GM21390 (cell line): ENCODE measurements around the gene GRM8.

ENCODE experiments used
- ATAC-seq: cut with Tn5 transposase; IDR thresholded peaks from one replicate; pipeline ENCODE4 v1.9.1; 2021; ENCODE audit not compliant: unreplicated experiment

Gene GRM8

DNA sequence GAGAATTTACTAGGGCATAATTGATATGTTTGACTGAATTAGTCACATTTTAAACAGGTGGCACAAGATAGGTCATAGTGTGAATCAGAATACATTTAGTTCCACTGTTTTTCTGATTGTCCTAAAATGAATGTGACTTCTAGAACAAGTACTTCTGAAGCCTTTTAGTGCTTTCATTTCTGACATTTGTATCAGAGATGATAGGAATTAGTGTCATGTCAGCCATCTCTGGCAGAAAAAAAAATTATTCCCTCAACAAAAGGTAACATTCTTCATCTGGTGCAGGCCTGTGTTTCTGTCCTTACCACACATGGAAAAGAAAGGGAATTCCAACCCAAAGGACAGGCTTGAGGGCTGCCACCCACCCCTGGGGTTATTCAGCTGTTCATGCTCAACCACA lies 21.3 kb downstream of the GRM8 start:
- ATAC-seq = no peak

DNA sequence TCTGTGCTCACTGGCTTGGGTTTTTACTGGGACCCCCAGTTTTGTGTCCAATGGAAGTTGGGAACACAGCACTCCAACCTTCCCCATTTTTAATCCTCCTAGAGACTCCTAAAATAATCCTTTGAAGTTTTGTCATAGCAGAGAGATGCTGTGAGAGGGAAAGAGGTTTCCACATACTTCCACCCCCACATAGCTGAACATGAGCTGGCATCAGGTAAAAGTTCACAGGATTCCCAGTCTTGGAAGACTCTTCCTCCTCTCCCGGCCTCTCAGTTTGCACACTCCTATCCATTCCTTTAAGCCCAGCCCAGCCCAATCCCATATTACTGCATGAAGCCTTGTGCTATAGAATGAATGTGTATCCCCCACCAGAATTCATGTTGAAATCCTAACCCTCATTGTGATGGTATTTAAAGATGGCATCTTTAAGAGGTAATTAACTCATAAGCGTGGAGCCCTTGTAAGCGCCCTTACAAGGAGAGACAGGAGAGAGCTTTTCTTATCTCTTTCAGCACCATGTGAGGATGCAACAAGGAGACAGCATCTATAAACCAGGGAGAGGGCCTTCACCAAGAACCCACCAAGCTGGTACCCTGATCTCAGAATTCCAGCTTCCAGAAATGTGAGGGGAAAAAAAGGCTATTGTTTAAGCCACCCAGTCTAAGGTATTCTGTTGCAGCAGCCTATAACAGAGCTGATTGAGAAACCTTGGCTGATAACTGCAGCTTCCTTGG lies 22.4 kb downstream of the GRM8 start:
- ATAC-seq = no peak

GRCh38 chr7:127226685-127227374 lies 25.9 kb downstream of the GRM8 start:
- no peak for ATAC-seq

DNA sequence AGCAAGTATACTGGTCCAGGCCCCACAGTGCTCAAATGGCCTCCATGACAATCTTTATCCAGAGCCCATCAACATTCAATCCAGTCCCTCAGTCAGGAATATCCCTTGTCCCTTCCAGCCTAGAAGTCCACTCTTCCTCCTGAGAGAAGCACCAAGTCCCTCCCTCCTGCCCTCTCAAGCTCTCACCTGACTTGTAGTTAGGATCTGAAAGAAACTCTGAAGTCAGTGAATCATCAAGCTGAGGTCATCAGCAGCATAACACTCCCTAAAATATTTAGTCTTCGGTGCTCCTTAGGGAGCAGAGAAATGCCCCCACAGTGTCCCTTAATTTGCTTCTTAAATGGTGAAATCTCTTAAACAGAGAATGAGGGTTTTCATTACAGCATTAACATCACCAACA lies 31.0 kb downstream of the GRM8 start:
- ATAC-seq = no peak

GRCh38 chr7:127214956-127215718 lies 37.6 kb downstream of the GRM8 start:
- ATAC-seq = no peak

DNA sequence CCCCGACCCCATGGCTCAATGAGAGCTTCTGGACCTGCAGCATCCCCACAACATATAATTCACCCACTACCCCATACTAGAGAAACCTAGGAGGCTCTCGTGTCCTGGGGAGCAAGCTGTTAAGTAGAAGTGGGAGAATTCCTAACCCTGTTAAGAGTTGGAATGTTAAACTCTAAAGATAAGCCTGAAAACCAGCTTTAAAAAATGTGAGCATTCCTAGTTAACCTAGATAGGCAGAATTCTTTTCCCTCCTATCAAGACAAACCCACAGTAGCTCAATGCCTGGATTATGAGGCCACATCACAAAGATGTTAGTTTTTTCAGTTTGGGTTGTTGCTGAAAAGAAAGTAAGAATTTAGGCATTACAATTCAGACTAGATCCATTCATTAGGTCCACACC lies 42.9 kb downstream of the GRM8 start:
- no peak for ATAC-seq

DNA sequence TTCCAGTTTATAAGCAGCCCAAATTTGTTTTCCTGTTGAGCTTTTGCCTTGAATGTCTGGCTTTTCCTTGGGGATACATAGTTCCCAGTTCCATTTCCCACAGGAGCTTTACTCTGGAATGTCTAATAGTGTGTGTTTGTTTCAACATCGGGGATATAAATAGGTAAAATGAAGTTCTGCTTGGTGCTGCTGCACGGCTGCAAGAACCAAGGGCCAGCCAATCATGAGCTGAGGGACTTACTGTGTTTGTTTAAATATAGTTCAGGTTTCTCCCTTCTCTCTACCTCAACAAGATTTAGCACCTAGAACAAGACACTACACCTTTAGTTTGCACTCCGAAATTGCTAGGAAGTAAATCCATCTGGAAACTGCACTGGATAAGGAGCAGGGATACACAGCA lies 43.9 kb downstream of the GRM8 start:
- no peak for ATAC-seq

GRCh38 chr7:127208351-127208750 lies 44.4 kb downstream of the GRM8 start:
- no peak for ATAC-seq

DNA sequence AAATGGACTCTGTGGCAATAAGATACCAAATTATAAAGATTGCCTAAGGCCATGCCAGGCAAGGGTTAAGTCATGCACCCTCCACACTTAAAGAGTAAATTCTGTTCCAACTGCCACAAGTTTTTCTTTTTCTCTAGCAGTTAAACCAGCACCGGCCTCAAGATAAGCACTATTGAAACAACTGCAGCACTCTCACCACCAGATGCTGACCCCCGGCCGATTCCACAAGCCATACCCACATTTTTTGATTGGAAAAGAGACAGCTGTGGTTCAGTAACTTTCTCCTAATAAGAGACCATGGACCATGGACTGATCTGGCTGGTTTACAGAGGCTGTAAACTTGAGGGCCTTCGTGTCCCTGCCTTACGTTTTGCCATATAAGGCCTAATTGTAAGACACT lies 44.9 kb downstream of the GRM8 start:
- ATAC-seq = no peak

GRCh38 chr7:127207230-127207629 lies 45.5 kb downstream of the GRM8 start:
- ATAC-seq = no peak

DNA sequence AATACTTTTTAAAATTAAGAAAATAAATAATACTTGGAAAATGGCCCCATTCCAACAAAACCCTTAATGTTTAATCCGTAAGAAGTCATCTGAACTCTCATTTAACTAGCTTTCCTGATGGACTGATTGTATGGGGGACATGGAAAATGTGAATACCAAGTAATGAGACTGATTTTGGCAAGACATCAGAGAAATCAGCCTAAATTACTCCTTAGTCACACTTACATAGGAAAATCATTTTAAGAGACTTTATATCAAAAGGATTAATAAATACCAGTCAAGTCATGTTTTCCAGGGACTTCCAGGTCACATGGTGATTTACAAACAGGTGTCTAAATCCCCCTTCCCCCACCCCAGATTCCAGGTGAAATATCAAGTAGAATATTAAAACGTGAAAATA lies 58.2 kb downstream of the GRM8 start:
- no peak for ATAC-seq

GRCh38 chr7:127189886-127190285 lies 62.9 kb downstream of the GRM8 start:
- no peak for ATAC-seq

GRCh38 chr7:127189074-127189473 lies 63.7 kb downstream of the GRM8 start:
- ATAC-seq = no peak

GRCh38 chr7:127187740-127188139 lies 65.0 kb downstream of the GRM8 start:
- no peak for ATAC-seq

- no peak for ATAC-seq
These were observed 66.1 kb downstream of the GRM8 start for GRCh38 chr7:127186686-127187085.

DNA sequence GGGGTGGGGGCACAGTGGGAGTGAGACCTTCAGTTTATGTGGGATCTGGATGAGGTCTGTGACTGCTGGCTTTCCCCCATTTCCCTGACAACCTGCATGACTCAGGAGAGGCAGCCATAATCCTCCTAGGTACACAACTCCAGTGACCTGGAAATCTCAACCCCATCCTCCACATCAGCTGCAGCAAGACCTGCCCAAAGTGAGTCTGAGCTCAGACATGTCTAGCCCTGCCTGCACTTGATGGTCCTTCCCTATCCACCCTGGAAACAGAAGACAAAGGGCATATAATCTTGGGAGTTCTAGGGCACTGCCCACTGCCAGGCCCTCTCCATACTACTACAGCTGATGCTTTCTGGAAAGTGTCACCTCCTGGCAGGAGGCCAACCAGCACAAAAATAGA lies 75.6 kb downstream of the GRM8 start:
- no peak for ATAC-seq

- no peak for ATAC-seq
These were observed 90.4 kb downstream of the GRM8 start for GRCh38 chr7:127162366-127162765.

DNA sequence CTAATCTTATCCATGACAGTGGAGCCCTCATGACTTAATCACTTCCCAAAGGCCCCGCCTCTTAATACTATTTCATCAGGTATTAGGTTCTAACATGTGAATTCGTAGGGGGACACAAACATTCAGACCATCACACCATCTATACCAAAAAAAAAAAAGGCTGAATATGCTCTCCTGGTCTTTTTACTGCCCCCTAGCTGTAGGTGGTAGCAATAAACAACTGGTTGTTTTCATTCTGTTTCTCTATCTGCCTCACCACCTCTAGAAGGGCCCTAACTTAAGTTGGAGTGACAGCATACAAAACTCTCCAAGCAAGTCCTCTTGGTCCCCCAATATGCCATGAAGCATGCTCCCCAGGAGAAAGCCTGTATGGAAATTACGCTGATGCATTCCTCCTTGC lies 94.1 kb downstream of the GRM8 start:
- no peak for ATAC-seq

DNA sequence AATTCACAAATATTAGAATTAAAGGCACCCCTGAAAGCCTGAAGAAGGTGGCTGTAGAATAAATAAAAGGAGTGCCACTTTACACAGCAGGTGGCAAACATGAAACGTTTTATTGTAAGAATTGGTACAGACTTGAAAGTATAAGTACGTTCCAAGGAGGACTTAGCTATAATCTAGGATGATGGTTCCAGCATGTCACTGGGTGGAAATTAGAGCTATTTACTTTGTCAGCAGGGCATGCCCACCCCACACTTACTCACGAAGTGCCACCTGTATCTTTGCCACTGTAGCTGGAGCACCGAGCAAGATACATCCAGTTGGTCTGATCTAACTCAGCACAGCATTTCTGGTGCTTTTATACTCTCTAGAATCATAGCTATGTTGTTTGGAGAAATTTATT lies 97.8 kb downstream of the GRM8 start:
- no peak for ATAC-seq

- ATAC-seq = no peak
These were observed 98.6 kb downstream of the GRM8 start for GRCh38 chr7:127154101-127154500.

DNA sequence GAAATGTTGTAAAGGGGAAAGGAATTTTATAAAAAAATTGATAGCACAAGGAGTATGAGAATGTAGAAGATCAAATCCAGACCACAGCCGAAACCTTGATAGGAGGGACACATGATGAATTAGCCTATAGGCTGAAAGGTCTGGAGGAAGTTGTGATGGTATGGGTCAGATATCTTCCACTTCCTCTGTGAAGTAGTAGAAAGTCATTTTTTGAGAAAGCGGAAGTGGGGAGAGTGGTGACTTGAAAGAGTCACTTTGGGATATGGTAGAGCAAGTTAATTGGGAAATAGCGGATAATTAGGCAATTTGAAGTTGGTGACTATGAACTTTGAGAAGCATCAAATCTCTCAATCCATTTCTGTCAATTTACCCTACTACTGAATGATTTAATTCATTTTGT lies 99.4 kb downstream of the GRM8 start:
- ATAC-seq = no peak

GRCh38 chr7:127152423-127152822 lies 100.3 kb downstream of the GRM8 start:
- no peak for ATAC-seq
